Stimulated activated CD4-positive, alpha-beta T cell treated with anti-CD3 and anti-CD28 coated beads, Interleukin-1b, Interleukin-23, amount 100 ng/mL, for 1 hour (primary cell): ENCODE results near the gene MRPS34.
A peak's percentile ranks its signal among the peaks of the same experiment; 100 is the strongest.

Source experiments
- DNase-seq, 2 donors: peaks; one replicate each; pipeline ENCODE4 v3.0.0-alpha.2; 2020; ENCODE audit warnings: low read depth in 2 of 2

The MRPS34 gene

GRCh38 chr16:1770328-1771187, 2.4 kb downstream of the MRPS34 start:
- peak in 1 of 2 donors; percentile 37 for DNase-seq

GRCh38 chr16:1769402-1770300, 3.3 kb downstream of the MRPS34 start:
- DNase-seq: no peak

GRCh38 chr16:1768767-1769401, 4.0 kb downstream of the MRPS34 start:
- no peak for DNase-seq

- DNase-seq: no peak
Observed at GRCh38 chr16:1768061-1768766, 4.7 kb downstream of the MRPS34 start.

- DNase-seq: no peak
Observed at GRCh38 chr16:1767116-1767994, 5.6 kb downstream of the MRPS34 start.

GRCh38 chr16:1766701-1767100, 6.2 kb downstream of the MRPS34 start:
- no peak for DNase-seq

GRCh38 chr16:1766231-1766630, 6.7 kb downstream of the MRPS34 start:
- no peak for DNase-seq

- no peak for DNase-seq
Observed at GRCh38 chr16:1765826-1766225, 7.1 kb downstream of the MRPS34 start.

- DNase-seq: no peak
Observed at GRCh38 chr16:1764971-1765370, 8.0 kb downstream of the MRPS34 start.

GRCh38 chr16:1763521-1764511, 9.1 kb downstream of the MRPS34 start:
- no peak for DNase-seq

GRCh38 chr16:1762879-1763520, 9.9 kb downstream of the MRPS34 start:
- no peak for DNase-seq

GRCh38 chr16:1762196-1762878, 10.6 kb downstream of the MRPS34 start:
- no peak for DNase-seq

GRCh38 chr16:1761751-1762150, 11.2 kb downstream of the MRPS34 start:
- no peak for DNase-seq

GRCh38 chr16:1760911-1761310, 12.0 kb downstream of the MRPS34 start:
- DNase-seq: no peak

GRCh38 chr16:1759511-1759910, 13.4 kb downstream of the MRPS34 start:
- no peak for DNase-seq

GRCh38 chr16:1758923-1759322, 14.0 kb downstream of the MRPS34 start:
- no peak for DNase-seq

GRCh38 chr16:1757714-1758461, 15.0 kb downstream of the MRPS34 start:
- DNase-seq: no peak

- DNase-seq: no peak
Observed at GRCh38 chr16:1754204-1754603, 18.7 kb downstream of the MRPS34 start.
